Posterior vena cava (tissue), 2 donors: ENCODE results near the gene PLPP3. TPM values are rescaled to one million over a fixed set of nuclear protein-coding genes. Genes with fewer than 3 reads are reported as not detected.

Experiments used
- DNase-seq: peaks from one replicate; pipeline ENCODE4 v3.0.0-alpha.2; 2020; ENCODE audit warnings: low spot score
- intact Hi-C, 2 donors: fragments of 100-400 bp; cut with DNase I; formaldehyde crosslinking; loops; one replicate each; pipeline versions ENCODE4 v1.14.1 to v1.14.2; 2022 to 2023
- total RNA-seq, 2 donors: library from RNA; stranded (reverse); fragmentation: NEBNext Ultra II Directional; extraction: Animal tissue kit (Norgen Biotek cat#: 25700); gene quantifications; one replicate each; pipeline ENCODE4 v1.2.1, GENCODE V29; 2021
- donor health status: DM: yes; HTN: yes; CAD: no.
- donor health status: DM: yes; HTN: yes; CAD: no.

PLPP3 gene
- total RNA-seq, 2 donors from 2014 or later = 141 to 173 TPM

DNA sequence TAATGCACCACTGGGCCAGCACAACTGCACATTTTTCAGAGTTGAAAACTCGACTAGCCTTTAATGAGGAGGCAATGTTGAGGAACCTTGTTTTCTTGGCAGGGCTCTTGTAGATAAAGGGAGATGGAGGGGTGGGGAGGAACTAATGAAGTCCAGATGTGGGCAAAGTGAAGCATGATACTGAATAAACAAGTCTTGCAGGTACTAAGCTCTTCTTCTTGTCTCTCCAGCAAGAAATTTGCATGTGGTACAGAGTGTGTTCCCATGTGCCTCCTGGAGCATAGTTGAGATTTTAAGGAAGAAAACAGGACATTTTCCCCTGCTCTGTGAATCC lies 47.0 kb downstream of the PLPP3 start:
- no peak for DNase-seq
- intact Hi-C loops = no loop called here

GRCh38 chr1:56531624-56532349 lies 47.6 kb downstream of the PLPP3 start:
- no peak for DNase-seq
- intact Hi-C loops = no loop called here

GRCh38 chr1:56529801-56530200 lies 49.6 kb downstream of the PLPP3 start:
- intact Hi-C loops = no loop called here
- no peak for DNase-seq

DNA sequence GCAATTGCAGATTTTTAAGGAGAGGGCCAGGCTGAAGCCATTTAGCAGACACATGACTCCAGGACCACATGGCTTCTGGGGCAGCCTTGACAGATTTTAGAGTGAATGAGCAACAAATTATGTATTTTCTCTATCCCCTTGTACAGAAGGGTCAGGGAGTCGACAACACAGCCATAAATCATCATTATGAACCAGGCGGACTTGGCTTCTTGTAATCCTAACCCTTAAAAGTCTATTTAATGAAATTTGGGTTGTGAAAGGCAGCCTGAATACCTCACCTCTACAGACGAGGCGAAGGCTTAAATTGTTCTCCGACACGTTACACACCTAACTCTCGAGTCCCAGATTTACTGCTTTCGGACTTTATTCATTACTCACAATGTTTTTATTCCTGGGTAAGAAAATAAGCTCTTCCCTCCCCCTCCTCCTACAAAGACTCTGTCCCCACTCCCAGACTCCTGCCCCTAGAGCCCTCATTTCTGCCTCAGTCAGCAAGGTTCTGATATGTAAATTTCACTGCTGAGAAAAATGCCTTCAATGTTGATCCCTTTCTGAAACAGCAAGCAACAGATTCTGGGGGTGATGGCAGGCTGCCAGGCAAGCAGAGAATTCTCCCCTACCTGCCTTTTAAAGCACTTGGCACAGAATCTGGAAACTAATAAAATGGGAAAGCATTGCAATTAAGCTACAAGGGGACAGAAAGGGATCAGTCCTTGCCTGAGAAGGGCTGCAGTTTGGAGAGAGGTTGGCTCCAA lies 51.6 kb downstream of the PLPP3 start:
- intact Hi-C loops = no loop called here
- no peak for DNase-seq

GRCh38 chr1:56526571-56527174 lies 52.7 kb downstream of the PLPP3 start:
- intact Hi-C loops = no loop called here
- no peak for DNase-seq

DNA sequence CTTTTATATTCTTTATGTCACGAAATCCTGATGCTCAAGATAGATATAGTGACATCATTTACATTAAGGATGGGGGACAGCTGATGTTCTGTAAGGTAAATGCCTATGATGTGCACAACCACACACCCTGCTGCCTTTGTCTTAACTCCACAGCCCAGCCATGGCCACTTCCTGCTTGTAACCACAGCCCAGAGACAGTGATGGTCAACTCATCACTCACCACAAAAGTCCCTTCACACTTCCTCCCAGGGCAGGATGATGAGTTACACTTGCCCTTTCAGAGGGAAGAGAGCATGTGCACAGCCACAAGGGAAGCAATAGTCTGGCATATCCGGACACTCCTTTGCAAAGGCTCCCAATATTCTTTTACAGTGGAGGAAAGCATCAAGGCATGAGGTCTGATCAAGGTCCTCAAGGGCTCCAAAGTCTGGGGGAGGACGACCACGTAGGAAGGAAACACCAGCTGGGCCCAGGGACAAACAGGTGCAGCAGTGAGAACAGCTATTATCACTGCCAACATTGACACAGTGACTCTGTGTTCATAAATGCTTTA lies 53.8 kb downstream of the PLPP3 start:
- no peak for DNase-seq

GRCh38 chr1:56524263-56524662 lies 55.1 kb downstream of the PLPP3 start:
- intact Hi-C loops = no loop called here

More for the DNA sequence above, 53.8 kb downstream of the PLPP3 start:
- intact Hi-C loops = no loop called here

GRCh38 chr1:56522680-56523079 lies 56.7 kb downstream of the PLPP3 start:
- DNase-seq = no peak
- intact Hi-C loops = no loop called here

More at GRCh38 chr1:56524263-56524662, 55.1 kb downstream of the PLPP3 start:
- no peak for DNase-seq

GRCh38 chr1:56520016-56520601 lies 59.3 kb downstream of the PLPP3 start:
- no peak for DNase-seq
- intact Hi-C loops = no loop called here

DNA sequence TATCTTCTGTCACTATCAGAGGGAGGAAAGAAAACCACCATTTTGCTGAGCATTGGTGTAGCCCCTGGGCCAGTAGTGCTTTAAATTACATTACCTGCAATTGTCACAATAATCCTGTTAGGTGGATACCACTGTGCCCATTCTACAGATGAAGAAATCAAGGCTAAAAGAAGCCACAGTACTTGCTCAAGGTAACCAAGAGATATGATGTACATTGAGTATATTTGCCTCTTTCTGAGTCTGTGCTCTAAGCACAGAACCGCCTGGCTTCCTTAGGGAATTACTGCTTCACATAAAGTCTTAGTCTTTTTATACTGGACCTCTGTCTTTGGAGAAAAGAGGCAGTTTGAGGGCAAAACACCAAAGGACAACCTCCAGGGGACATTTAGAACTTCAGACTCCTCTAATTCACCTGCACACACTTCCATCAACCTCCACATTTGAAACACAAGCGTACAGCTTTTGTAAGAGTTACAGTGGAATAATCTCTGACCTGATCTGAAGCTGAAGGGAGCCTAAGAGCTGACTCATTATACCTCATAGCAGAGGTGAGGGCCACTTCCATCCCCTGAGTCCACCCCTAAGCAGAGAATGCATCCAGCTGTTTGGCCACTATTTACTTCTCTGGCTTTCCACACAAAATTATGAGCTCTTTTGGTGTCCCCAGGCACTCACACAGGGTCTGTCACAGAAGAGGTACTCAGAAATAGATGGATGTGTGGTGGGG lies 61.8 kb downstream of the PLPP3 start:
- DNase-seq = no peak
- intact Hi-C loops = no loop called here

- no peak for DNase-seq
- intact Hi-C loops = no loop called here
Measured at GRCh38 chr1:56516539-56517252, 62.7 kb downstream of the PLPP3 start.

DNA sequence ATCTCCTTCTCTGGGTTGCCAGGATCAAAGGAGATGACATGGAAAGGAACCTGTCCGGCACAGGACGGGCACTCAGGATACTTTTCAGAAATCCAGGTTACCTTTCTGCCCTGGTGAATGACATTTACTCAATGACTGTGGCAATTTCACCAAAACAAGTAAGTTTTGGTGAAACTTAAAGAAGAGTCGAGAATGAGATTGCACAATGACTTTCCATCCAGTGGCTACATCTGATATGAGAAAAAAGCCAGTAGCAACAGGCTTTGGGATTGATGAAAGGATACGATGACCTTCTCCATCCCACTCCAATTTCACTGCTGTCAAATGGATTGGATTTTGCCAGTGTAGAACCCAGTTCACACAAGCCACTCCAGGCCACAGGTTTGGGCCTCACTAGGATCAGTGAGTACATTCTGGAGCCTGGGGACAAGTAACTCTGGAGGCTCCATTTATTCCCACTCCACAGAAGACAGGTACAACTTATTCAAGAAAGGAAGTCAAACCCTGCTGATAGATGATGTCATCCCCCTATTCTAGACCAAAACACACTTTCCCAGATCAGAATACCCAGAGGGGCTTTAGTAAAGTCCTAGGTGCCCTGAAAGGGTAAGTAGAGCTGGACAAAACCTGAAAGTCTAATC lies 63.3 kb downstream of the PLPP3 start:
- intact Hi-C loops = no loop called here
- no peak for DNase-seq

- DNase-seq = no peak
- intact Hi-C loops = no loop called here
Measured at GRCh38 chr1:56512724-56513494, 66.5 kb downstream of the PLPP3 start.

DNA sequence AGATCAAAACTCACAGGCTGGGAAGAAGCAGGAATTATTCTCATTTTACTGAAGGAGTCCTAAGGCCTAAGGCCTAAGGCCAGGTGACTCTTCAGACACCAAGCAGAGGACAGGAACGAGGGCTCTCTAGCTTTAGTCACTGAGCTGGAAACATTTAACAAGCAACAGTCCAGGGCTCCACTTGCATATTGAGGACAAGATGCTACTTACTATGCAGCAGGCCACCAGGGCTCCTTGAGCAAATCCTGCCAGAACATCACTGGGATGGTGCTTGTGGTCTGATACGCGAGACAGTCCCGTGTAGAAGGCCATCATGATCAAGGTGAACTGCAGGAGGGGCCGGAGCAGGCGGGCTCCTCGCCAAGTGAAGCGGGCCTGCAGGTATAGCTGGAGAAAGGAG lies 67.6 kb downstream of the PLPP3 start:
- intact Hi-C loops = no loop called here
- DNase-seq = no peak

GRCh38 chr1:56511364-56511763 lies 68.0 kb downstream of the PLPP3 start:
- intact Hi-C loops = no loop called here
- DNase-seq = no peak

DNA sequence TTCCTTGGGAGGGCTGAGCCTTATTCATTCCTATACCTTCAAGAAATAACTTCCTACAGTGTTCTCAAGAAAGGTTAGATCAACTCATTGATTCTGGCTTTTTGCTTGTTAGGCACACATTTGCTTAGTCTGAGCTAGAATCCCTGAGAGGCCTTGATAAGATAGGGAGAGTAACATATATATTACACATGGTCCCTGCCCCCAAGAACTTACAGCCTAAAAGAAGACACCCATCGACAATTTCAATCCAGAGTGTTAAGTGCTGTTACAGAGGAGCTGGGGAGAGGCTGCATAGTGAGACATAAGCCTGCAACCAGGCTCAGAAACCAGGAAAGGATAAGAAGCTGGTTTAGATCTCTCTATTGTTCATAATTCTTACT lies 68.7 kb downstream of the PLPP3 start:
- intact Hi-C loops = no loop called here
- DNase-seq = no peak
